ENCODE data around the gene PITPNB. TPM values are rescaled to one million over a fixed set of nuclear protein-coding genes. Genes with fewer than 3 reads are reported as not detected.

Gene PITPNB
- total RNA-seq, 2 donors from 2014 or later: 59.6 to 68.2 TPM

GRCh38 chr22:27816552-27816951 is 102.5 kb downstream of the PITPNB start:
- no peak overlapping the region for H3K27ac ChIP-seq (ENCODE audit: low read depth, low read length)

GRCh38 chr22:27815826-27816530 is 103.1 kb downstream of the PITPNB start:
- Histone ChIP-seq H3K36me3 (ENCODE audit: control insufficient read depth, insufficient read depth, low read length) (no peaks in the 10 kb centered on the region), H3K27me3 (ENCODE audit: control insufficient read depth, insufficient read depth, low read length, poor library complexity, severe bottlenecking) (no peaks in the 10 kb centered on the region), H3K9ac (ENCODE audit: extremely low read depth, low read length, poor library complexity, severe bottlenecking) (no peak overlapping the region), H3K27ac (ENCODE audit: low read depth, low read length) (no peak overlapping the region), H3K4me1 (ENCODE audit: control insufficient read depth, insufficient read depth, low read length) (peaks cover 8% of the 10 kb centered on the region), H3K9me3 (ENCODE audit: control insufficient read depth, low read length) (peaks cover 5% of the 10 kb centered on the region), H3K4me3 (ENCODE audit: low read length) (no peak overlapping the region)
- DNase-seq: no peak
- 91 to 100% methylated on average over 3 to 4 of the region's 4 CpGs for WGBS, 2 experiments (ENCODE audit: insufficient coverage in 1 of 2, insufficient read length in 1 of 2)
- Mint-ChIP-seq H3K27ac (no peak overlapping the region), H3K4me1 (peaks cover 8% of the 10 kb centered on the region), H3K9me3 (peaks cover 1% of the 10 kb centered on the region), H3K27me3 (ENCODE audit: insufficient read depth) (peaks cover 3% of the 10 kb centered on the region), H3K4me3 (no peak overlapping the region), H3K36me3 (ENCODE audit: low read depth) (no peaks in the 10 kb centered on the region)
- TF ChIP-seq CTCF (conservative IDR thresholded peaks at IDR 0.05): no peak

More at GRCh38 chr22:27816552-27816951, 102.5 kb downstream of the PITPNB start:
- Histone ChIP-seq H3K4me3 (ENCODE audit: low read length) (no peak overlapping the region), H3K9ac (ENCODE audit: extremely low read depth, low read length, poor library complexity, severe bottlenecking) (no peak overlapping the region), H3K36me3 (ENCODE audit: control insufficient read depth, insufficient read depth, low read length) (no peaks in the 10 kb centered on the region), H3K4me1 (ENCODE audit: control insufficient read depth, insufficient read depth, low read length) (peaks cover 2% of the 10 kb centered on the region), H3K9me3 (ENCODE audit: control insufficient read depth, low read length) (peaks cover 5% of the 10 kb centered on the region), H3K27me3 (ENCODE audit: control insufficient read depth, insufficient read depth, low read length, poor library complexity, severe bottlenecking) (no peaks in the 10 kb centered on the region)
- WGBS, 2 experiments (ENCODE audit: insufficient coverage in 1 of 2, insufficient read length in 1 of 2): 91 to 100% methylated on average over 3 of the region's 3 CpGs
- Mint-ChIP-seq H3K27me3 (ENCODE audit: insufficient read depth) (peaks cover 3% of the 10 kb centered on the region), H3K9me3 (peaks cover 1% of the 10 kb centered on the region), H3K27ac (no peak overlapping the region), H3K4me1 (peaks cover 2% of the 10 kb centered on the region), H3K36me3 (ENCODE audit: low read depth) (no peaks in the 10 kb centered on the region), H3K4me3 (no peak overlapping the region)
- no peak for TF ChIP-seq CTCF (conservative IDR thresholded peaks at IDR 0.05)
- no peak for DNase-seq

- H3K36me3 ChIP-seq (ENCODE audit: control insufficient read depth, insufficient read depth, low read length): no peaks in the 10 kb centered on the region
- Mint-ChIP-seq H3K4me1 (peaks cover 15% of the 10 kb centered on the region), H3K4me3 (no peak overlapping the region), H3K36me3 (ENCODE audit: low read depth) (no peaks in the 10 kb centered on the region), H3K27ac (no peak overlapping the region), H3K9me3 (peaks cover 1% of the 10 kb centered on the region), H3K27me3 (ENCODE audit: insufficient read depth) (peaks cover 3% of the 10 kb centered on the region)
- peaks cover 15% of the 10 kb centered on the region for H3K4me1 ChIP-seq (ENCODE audit: control insufficient read depth, insufficient read depth, low read length)
- H3K9me3 ChIP-seq (ENCODE audit: control insufficient read depth, low read length): peaks cover 1% of the 10 kb centered on the region
- DNase-seq: no peak
- no peak overlapping the region for H3K4me3 ChIP-seq (ENCODE audit: low read length)
- H3K9ac ChIP-seq (ENCODE audit: extremely low read depth, low read length, poor library complexity, severe bottlenecking): no peak overlapping the region
- TF ChIP-seq CTCF (conservative IDR thresholded peaks at IDR 0.05): no peak
- no peak overlapping the region for H3K27ac ChIP-seq (ENCODE audit: low read depth, low read length)
- WGBS, 2 experiments (ENCODE audit: insufficient coverage in 1 of 2, insufficient read length in 1 of 2): 84 to 85% methylated on average over 3 to 6 of the region's 6 CpGs
- no peaks in the 10 kb centered on the region for H3K27me3 ChIP-seq (ENCODE audit: control insufficient read depth, insufficient read depth, low read length, poor library complexity, severe bottlenecking)
Observed at GRCh38 chr22:27814993-27815392, 104.1 kb downstream of the PITPNB start.
